ENCODE results near the gene ANKH. TPM values are rescaled to one million over a fixed set of nuclear protein-coding genes. Genes with fewer than 3 reads are reported as not detected.

ANKH gene
- total and polyA plus RNA-seq, 10 of the 15 experiments (the other 5 are each of a cell fraction or from before 2014, with no cell fraction given), result 2.1 to 43.9 (median 14.4) TPM

- WGBS (ENCODE audit: insufficient coverage, insufficient replicate concordance, low lambda C conversion rate, missing lambda C conversion rate), result 97% methylated on average over 17 of the region's 17 CpGs
- no TSS peak for BruUV-seq (replicated peaks)
- in situ Hi-C loops (cut with MboI) (loop anchor here (25.0 kb wide), 1 partner anchor 1750 kb away; the partner anchor contains the start of gene ZNF622), intact Hi-C loops (cut with micrococcal nuclease; ENCODE audit: unreplicated experiment) (no loop called here)
- ChIA-PET RAD21 (ENCODE audit: unreplicated experiment) (interaction anchor here (1.1 kb wide), 1 partner anchor 14 kb away, joined by 3 read pairs; no protein-coding TSS in a partner anchor), CTCF (no interaction called here), POLR2A (no interaction called here), SMC1A (ENCODE audit: uncharacterized antibody, unreplicated experiment) (interaction anchor here (1.0 to 1.3 kb wide), 2 partner anchors 12 to 18 kb away, joined by 3 read pairs; no protein-coding TSS in a partner anchor)
- FAIRE-seq, result no peak
- Histone ChIP-seq H3K79me2 (ENCODE audit: control insufficient read depth, insufficient read depth, low read length) (no peaks in the 10 kb centered on the region), H3K4me2 (ENCODE audit: control insufficient read depth, insufficient read depth) (no peak overlapping the region), H3K36me3 (ENCODE audit: control insufficient read depth in 2 of 2, insufficient read depth in 2 of 2, low read length in 1 of 2) (peaks cover 15 to 28% of the 10 kb centered on the region in 2 experiments), H3K27ac (ENCODE audit: control insufficient read depth, insufficient read depth) (no peak overlapping the region), H3K9me3 (replicated peaks; ENCODE audit: control insufficient read depth, insufficient read depth, low read length) (no peaks in the 10 kb centered on the region), H3K4me1 (ENCODE audit: control insufficient read depth, insufficient read depth, low read length) (no peaks in the 10 kb centered on the region), H4K20me1 (ENCODE audit: control insufficient read depth, insufficient read depth) (no peaks in the 10 kb centered on the region), H3K4me3 (no peak overlapping the region), H2AFZ (ENCODE audit: control insufficient read depth, low read depth, low read length) (no peak overlapping the region), H3K9ac (ENCODE audit: control insufficient read depth, insufficient read depth, low read length) (no peak overlapping the region), H3K27me3 (replicated peaks in 1 of 2; ENCODE audit: control insufficient read depth in 2 of 2, insufficient read depth in 2 of 2, low read length in 1 of 2) (no peaks in the 10 kb centered on the region)
- ATAC-seq, result no peak
- no peak for DNase-seq (ENCODE audit: low read depth, low spot score)
- TF ChIP-seq TBL1XR1 (IDR thresholded peaks at IDR 0.05; ENCODE audit: low read depth, low read length), result no peak
- TF ChIP-seq ZBTB33 (IDR thresholded peaks at IDR 0.05), result no peak
- TF ChIP-seq ASH2L (IDR thresholded peaks at IDR 0.05; ENCODE audit: borderline replicate concordance, low read depth), result no peak
- no peak for TF ChIP-seq BCL3 (IDR thresholded peaks at IDR 0.05; ENCODE audit: borderline replicate concordance, insufficient read depth, low read depth, low read length, poor library complexity, severe bottlenecking)
- no peak for TF ChIP-seq NFYB (IDR thresholded peaks at IDR 0.05; ENCODE audit: insufficient read depth, low read depth, low read length)
- no peak for TF ChIP-seq BCL11A (IDR thresholded peaks at IDR 0.05; ENCODE audit: low read depth, low read length)
- no peak for TF ChIP-seq ATF3 (IDR thresholded peaks at IDR 0.05; ENCODE audit: borderline replicate concordance, extremely low read depth, low read depth, low read length)
- no peak for TF ChIP-seq HCFC1 (IDR thresholded peaks at IDR 0.05; ENCODE audit: low read length)
- no peak for TF ChIP-seq TCF12 (IDR thresholded peaks at IDR 0.05; ENCODE audit: low read depth, low read length)
- TF ChIP-seq, protein P1, sequence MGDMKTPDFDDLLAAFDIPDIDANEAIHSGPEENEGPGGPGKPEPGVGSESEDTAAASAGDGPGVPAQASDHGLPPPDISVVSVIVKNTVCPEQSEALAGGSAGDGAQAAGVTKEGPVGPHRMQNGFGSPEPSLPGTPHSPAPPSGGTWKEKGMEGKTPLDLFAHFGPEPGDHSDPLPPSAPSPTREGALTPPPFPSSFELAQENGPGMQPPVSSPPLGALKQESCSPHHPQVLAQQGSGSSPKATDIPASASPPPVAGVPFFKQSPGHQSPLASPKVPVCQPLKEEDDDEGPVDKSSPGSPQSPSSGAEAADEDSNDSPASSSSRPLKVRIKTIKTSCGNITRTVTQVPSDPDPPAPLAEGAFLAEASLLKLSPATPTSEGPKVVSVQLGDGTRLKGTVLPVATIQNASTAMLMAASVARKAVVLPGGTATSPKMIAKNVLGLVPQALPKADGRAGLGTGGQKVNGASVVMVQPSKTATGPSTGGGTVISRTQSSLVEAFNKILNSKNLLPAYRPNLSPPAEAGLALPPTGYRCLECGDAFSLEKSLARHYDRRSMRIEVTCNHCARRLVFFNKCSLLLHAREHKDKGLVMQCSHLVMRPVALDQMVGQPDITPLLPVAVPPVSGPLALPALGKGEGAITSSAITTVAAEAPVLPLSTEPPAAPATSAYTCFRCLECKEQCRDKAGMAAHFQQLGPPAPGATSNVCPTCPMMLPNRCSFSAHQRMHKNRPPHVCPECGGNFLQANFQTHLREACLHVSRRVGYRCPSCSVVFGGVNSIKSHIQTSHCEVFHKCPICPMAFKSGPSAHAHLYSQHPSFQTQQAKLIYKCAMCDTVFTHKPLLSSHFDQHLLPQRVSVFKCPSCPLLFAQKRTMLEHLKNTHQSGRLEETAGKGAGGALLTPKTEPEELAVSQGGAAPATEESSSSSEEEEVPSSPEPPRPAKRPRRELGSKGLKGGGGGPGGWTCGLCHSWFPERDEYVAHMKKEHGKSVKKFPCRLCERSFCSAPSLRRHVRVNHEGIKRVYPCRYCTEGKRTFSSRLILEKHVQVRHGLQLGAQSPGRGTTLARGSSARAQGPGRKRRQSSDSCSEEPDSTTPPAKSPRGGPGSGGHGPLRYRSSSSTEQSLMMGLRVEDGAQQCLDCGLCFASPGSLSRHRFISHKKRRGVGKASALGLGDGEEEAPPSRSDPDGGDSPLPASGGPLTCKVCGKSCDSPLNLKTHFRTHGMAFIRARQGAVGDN (IDR thresholded peaks at IDR 0.05), result no peak
- no peak for TF ChIP-seq TARDBP (IDR thresholded peaks at IDR 0.05; ENCODE audit: borderline replicate concordance)
- TF ChIP-seq ATF7 (IDR thresholded peaks at IDR 0.05; ENCODE audit: low read depth), result no peak
- TF ChIP-seq HSF1 (IDR thresholded peaks at IDR 0.05; ENCODE audit: low read depth, low read length), result no peak
- no peak for TF ChIP-seq RAD51 (IDR thresholded peaks at IDR 0.05)
- TF ChIP-seq SIX5 (IDR thresholded peaks at IDR 0.05; ENCODE audit: low read depth, low read length, severe bottlenecking), result no peak
- no peak for TF ChIP-seq FOS (IDR thresholded peaks at IDR 0.05; ENCODE audit: borderline replicate concordance, extremely low read depth, insufficient read length)
These were observed 158.9 kb downstream of the ANKH start for GRCh38 chr5:14712666-14713065.

All from GM12878 (cell line).